Astrocyte of the spinal cord (primary cell): ENCODE results near the gene DESI2.
A peak's percentile ranks its signal among the peaks of the same experiment; 100 is the strongest.
"Not testable (repeated sequence)": the region's sequence is repeated elsewhere in the genome, so short reads cannot be mapped to it uniquely, and the experiment has no call there.

ENCODE experiments used
- DNase-seq: peaks from one replicate; pipeline ENCODE4 v3.0.0; 2011; ENCODE audit warnings: low read depth, low spot score
- H3K4me3 ChIP-seq: 2 replicates; pipeline ENCODE4 v1.5.1; 2011; ENCODE audit warnings: low read depth, mild to moderate bottlenecking, low read length, moderate library complexity
- in situ Hi-C: cut with HindIII; loops from 2 replicates; pipeline ENCODE4 v1.10.0; 2017; ENCODE audit warnings: low sequenced_read_pairs
- TF ChIP-seq, protein P1 (sequence below): IDR thresholded peaks from 2 replicates; pipeline ENCODE4 v1.5.1; 2012; ENCODE audit warnings: low read depth, mild to moderate bottlenecking, low read length, inconsistent platforms

The DESI2 gene

DNA sequence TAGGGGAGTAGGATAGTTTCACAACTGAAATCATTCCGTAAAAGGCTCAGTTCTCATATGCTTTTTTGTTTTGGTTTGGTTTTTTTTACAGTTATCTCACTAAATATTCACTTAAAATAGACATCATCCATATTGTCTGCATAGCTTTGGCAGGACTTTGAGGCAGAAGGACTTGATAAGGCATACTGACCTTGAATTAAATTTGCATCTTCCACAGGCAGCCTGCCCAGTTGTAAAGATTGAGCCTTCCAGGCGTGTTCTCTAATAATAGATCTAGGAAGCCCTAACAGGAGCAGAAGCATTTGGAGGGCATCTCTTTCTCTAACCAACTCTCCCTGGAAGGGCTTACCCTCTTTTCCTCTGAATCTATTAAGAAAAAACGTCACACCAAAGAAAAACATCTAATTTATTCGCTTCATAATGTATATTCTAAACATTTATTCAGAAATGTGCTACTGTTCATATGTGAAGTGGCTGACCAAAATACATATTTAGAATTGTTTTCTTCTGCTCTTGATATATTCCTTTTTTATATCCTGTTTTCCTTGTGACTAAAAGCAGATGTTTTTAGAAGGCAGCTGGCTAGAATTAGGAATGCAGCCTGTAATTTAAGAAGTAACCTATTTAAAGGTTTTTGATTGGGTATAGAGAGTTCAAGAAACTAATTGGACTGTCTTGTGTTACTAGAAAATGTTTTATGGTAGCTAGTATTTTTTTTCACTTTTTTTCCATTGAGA is 20.2 kb downstream of the DESI2 start:
- peak; percentile 39 for DNase-seq
- in situ Hi-C loops: no loop called here
- TF ChIP-seq, protein P1, sequence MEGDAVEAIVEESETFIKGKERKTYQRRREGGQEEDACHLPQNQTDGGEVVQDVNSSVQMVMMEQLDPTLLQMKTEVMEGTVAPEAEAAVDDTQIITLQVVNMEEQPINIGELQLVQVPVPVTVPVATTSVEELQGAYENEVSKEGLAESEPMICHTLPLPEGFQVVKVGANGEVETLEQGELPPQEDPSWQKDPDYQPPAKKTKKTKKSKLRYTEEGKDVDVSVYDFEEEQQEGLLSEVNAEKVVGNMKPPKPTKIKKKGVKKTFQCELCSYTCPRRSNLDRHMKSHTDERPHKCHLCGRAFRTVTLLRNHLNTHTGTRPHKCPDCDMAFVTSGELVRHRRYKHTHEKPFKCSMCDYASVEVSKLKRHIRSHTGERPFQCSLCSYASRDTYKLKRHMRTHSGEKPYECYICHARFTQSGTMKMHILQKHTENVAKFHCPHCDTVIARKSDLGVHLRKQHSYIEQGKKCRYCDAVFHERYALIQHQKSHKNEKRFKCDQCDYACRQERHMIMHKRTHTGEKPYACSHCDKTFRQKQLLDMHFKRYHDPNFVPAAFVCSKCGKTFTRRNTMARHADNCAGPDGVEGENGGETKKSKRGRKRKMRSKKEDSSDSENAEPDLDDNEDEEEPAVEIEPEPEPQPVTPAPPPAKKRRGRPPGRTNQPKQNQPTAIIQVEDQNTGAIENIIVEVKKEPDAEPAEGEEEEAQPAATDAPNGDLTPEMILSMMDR: no peak
- no peak overlapping the region for H3K4me3 ChIP-seq

DNA sequence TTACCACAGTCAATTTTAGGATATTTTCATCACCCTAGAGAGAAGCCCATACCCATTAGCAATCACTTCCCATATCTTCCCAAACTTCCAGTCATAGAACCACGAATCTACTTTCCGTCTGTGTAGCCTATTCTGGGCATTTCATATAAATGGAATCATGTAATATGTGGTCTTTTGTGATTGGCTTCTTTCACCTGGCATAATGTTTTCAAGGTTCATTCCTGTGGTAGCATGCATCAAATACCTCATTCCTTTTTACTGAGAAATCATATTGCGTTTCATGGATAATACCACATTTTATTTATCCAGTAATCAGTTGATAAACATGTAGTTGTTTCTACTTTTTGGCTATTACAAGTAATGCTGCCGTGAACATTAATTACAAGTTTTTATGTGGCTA is 21.5 kb downstream of the DESI2 start:
- TF ChIP-seq, protein P1: no peak
- in situ Hi-C loops: no loop called here
- peak; percentile 61 for DNase-seq

DNA sequence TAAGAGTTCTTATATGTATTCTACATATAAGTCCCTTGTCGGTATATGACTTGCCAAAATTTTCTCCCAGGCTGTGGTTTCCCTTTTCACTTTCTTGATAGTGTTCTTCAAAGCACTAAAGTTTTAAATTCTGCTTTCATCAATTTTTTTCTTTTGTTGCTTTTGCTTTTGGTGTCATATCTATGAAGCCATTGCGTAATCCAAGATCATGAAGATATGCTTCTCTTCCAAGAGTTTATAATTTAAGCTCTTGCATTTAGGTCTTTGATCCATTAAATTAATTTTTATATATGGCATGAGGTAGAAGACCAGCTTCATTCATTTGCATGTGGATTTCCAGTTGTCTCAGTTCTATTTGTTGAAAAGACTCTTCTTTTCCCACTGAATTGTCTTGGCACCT is 22.2 kb downstream of the DESI2 start:
- peak; percentile 4 for DNase-seq
- in situ Hi-C loops: no loop called here
- H3K4me3 ChIP-seq: no peak overlapping the region
- TF ChIP-seq, protein P1: no peak

More for the DNA sequence above, 21.5 kb downstream of the DESI2 start:
- no peak overlapping the region for H3K4me3 ChIP-seq

DNA sequence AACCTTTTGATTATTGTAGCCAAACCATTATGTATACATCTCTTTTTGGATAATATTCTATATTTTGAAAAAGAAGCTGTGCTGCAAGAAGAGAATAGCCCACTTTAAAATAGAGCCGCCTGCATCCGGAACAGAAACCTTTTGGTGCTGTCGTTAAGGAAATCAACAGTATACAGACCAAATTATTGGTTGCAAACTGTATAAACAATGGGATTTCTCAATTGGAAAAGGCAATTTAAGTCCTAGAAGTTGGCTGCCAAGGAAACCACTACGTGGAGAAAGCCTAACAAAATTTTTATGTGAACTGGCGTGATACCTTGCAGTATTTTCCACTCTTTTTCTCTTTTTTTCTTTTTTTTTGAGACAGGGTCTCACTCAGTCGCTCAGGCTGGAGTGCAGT is 25.8 kb downstream of the DESI2 start:
- no peak for DNase-seq

DNA sequence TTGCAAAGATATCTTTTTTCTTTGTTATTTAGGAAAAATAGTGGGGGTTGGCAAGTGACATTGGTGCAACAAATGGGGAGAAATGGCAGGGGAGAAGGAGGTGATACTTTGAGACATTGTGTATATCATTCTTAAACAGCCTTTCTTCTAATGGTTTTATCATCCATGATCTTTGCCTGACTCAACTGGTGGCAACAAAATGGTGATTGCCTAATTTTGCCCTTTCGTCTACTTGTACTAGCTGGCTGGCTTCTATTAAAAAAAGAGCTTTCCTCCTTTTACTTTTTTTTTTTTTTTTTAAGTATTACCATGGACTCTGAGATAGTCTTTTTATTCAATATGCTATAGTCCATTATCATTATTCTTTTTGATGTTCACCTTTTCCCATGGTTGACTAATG is 27.7 kb downstream of the DESI2 start:
- DNase-seq: no peak
- H3K4me3 ChIP-seq: no peak overlapping the region
- in situ Hi-C loops: no loop called here
- TF ChIP-seq, protein P1: no peak

More for the DNA sequence above, 25.8 kb downstream of the DESI2 start:
- no peak overlapping the region for H3K4me3 ChIP-seq
- in situ Hi-C loops: no loop called here
- TF ChIP-seq, protein P1: no peak

DNA sequence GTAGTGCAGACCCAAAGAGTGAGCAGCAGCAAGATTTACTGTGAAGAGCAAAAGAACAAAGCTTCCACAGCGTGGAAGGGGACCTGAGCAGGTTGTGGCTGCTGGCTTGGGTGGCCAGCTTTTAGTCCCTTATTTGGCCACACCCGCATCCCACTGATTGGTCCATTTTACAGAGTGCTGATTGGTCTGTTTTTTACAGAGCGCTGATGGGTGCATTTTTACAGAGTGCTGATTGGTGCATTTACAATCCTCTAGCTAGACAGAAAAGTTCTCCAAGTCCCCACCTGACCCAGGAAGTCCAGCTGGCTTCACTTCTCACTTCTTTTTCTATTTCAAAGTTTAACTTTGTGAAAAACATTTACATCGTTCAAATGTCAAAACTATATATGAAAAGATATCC is 29.2 kb downstream of the DESI2 start:
- in situ Hi-C loops, H3K4me3 ChIP-seq, DNase-seq: not testable (repeated sequence)

DNA sequence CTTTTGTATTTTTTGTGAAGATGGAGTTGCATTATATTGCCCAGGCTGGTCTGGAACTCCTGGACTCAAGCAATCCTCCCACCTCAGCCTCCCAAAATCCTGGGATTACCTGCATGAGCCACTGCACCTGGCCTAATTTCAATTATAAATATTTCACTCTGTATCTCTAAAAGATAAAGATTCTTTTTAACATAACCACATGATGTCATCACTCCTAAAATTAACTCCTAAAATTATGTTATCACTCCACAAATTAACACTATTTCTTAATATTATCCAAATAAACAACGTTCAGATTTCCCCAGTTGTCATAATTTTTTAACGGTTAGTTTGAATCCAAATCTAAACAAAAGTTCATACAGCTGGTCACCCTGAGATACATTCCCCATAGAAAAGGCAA is 43.0 kb downstream of the DESI2 start:
- in situ Hi-C loops: no loop called here
- TF ChIP-seq, protein P1: no peak
- DNase-seq: no peak
- H3K4me3 ChIP-seq: no peak overlapping the region
